Measurements from ENCODE around the gene PPP1R36. TPM values are rescaled to one million over a fixed set of nuclear protein-coding genes. Genes with fewer than 3 reads are reported as not detected.

Gene PPP1R36
- total and polyA plus RNA-seq, 5 donors from 2014 or later: 0.28 to 0.32 TPM; not detected in 3

GRCh38 chr14:64541972-64542835 is 7.6 kb upstream of the PPP1R36 start:
- peak in 1 of 3 donors; percentile 20 for DNase-seq
- Mint-ChIP-seq H3K9me3 (peaks cover 0 to 2% (median 0%) of the 10 kb centered on the region in 7 donors), H3K4me1 (peaks cover 12 to 42% (median 23%) of the 10 kb centered on the region in 4 donors), H3K27me3 (peaks cover 35% of the 10 kb centered on the region), H3K27ac (peak overlapping the region in 2 of 3 donors; percentile 49 to 58), H3K36me3 (peaks cover 3% of the 10 kb centered on the region), H3K4me3 (peak overlapping the region; percentile 83 to 100 (median 94))
- H3K27ac ChIP-seq (ENCODE audit: insufficient read depth, low read length, poor library complexity, severe bottlenecking): no peak overlapping the region
- H3K36me3 ChIP-seq (ENCODE audit: control insufficient read depth, insufficient read depth, low read length): no peaks in the 10 kb centered on the region
- H3K9me3 ChIP-seq (ENCODE audit: control insufficient read depth in 2 of 2, low read length in 2 of 2): peaks cover 0 to 5% of the 10 kb centered on the region in 2 experiments
- no peak for ATAC-seq (ENCODE audit: low read depth in 2 of 2)
- peaks cover 33% of the 10 kb centered on the region for H3K4me1 ChIP-seq (ENCODE audit: control insufficient read depth, insufficient read depth, low read length, poor library complexity, severe bottlenecking)
- H3K27me3 ChIP-seq (ENCODE audit: control insufficient read depth, insufficient read depth, low read length): no peaks in the 10 kb centered on the region
- peak overlapping the region; percentile 49 for H3K4me3 ChIP-seq (ENCODE audit: low read depth, low read length)

DNA sequence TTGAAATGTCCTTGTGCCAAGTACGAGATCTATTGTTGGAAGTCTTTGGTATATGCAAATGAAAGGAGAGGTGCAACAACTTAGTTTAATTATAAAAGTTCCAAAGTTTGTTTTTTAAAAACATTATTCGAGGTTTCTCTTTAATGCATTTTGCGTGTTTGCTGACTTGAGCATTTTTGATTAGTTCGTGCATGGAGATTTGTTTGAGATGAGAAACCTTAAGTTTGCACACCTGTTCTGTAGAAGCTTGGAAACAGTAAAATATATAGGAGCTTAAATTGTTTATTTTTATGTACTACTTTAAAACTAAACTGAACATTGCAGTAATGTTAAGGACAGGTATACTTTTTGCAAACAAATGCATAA is 6.9 kb upstream of the PPP1R36 start:
- H3K4me3 ChIP-seq (ENCODE audit: low read depth, low read length): no peak overlapping the region
- peaks cover 0 to 5% of the 10 kb centered on the region in 2 experiments for H3K9me3 ChIP-seq (ENCODE audit: control insufficient read depth in 2 of 2, low read length in 2 of 2)
- no peaks in the 10 kb centered on the region for H3K27me3 ChIP-seq (ENCODE audit: control insufficient read depth, insufficient read depth, low read length)
- DNase-seq (no peak), ATAC-seq (ENCODE audit: low read depth in 2 of 2) (no peak)
- H3K27ac Mint-ChIP-seq: peak overlapping the region in 2 of 3 donors; percentile 20 to 23
- peaks cover 35% of the 10 kb centered on the region for H3K27me3 Mint-ChIP-seq
- peaks cover 0 to 2% (median 0%) of the 10 kb centered on the region in 7 donors for H3K9me3 Mint-ChIP-seq
- H3K4me1 ChIP-seq (ENCODE audit: control insufficient read depth, insufficient read depth, low read length, poor library complexity, severe bottlenecking): peaks cover 33% of the 10 kb centered on the region
- H3K4me3 Mint-ChIP-seq: peak overlapping the region; percentile 83 to 100 (median 94)
- peaks cover 12 to 42% (median 23%) of the 10 kb centered on the region in 4 donors for H3K4me1 Mint-ChIP-seq
- H3K36me3 Mint-ChIP-seq: peaks cover 3% of the 10 kb centered on the region
- no peak overlapping the region for H3K27ac ChIP-seq (ENCODE audit: insufficient read depth, low read length, poor library complexity, severe bottlenecking)
- no peaks in the 10 kb centered on the region for H3K36me3 ChIP-seq (ENCODE audit: control insufficient read depth, insufficient read depth, low read length)

DNA sequence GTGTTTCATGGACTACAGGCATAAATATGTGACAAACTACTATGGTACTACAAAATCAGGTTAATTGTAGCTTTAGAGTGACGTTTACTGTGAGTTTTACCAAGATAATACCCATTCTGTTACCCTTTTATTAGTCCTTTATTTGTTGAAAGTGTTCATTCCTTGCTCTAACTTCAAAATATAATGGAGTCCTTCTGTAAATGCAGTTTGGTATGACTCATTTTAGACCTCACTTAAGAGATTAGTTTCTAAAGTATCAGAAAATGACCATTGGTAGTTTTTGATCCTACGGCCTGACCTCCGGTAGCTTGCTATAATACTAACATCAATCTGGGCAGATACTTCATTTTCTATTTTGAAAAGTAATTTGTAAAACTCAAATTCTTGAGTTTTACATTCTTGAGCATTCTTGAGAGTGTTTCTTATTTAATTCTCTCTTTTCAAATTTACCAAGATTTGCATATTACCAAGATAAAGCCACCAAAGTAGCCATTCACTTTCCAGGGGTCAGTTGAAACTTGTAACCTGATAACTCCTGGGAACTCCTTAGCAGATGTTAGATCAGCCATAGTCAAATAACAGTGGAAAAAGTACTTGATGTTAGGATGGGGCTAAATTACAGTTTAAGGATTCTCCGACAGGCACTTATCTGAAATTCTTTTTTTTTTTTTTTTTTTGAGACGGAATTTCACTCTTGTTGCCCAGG is 5.0 kb upstream of the PPP1R36 start:
- Histone ChIP-seq H3K27me3 (ENCODE audit: control insufficient read depth, insufficient read depth, low read length) (peaks cover 7% of the 10 kb centered on the region), H3K36me3 (ENCODE audit: control insufficient read depth, insufficient read depth, low read length) (no peaks in the 10 kb centered on the region), H3K9me3 (ENCODE audit: control insufficient read depth in 2 of 2, low read length in 2 of 2) (peaks cover 0 to 5% of the 10 kb centered on the region in 2 experiments), H3K4me1 (ENCODE audit: control insufficient read depth, insufficient read depth, low read length, poor library complexity, severe bottlenecking) (peaks cover 30% of the 10 kb centered on the region), H3K27ac (ENCODE audit: insufficient read depth, low read length, poor library complexity, severe bottlenecking) (no peak overlapping the region), H3K4me3 (ENCODE audit: low read depth, low read length) (no peak overlapping the region)
- DNase-seq (no peak), ATAC-seq (ENCODE audit: low read depth in 2 of 2) (no peak)
- peaks cover 12 to 40% (median 20%) of the 10 kb centered on the region in 4 donors for H3K4me1 Mint-ChIP-seq
- peaks cover 41% of the 10 kb centered on the region for H3K27me3 Mint-ChIP-seq
- H3K27ac Mint-ChIP-seq: no peak overlapping the region
- H3K4me3 Mint-ChIP-seq: no peak overlapping the region
- H3K36me3 Mint-ChIP-seq: peaks cover 3% of the 10 kb centered on the region
- peaks cover 0 to 2% (median 0%) of the 10 kb centered on the region in 7 donors for H3K9me3 Mint-ChIP-seq

GRCh38 chr14:64549016-64549415 is 745 bp upstream of the PPP1R36 start:
- Histone ChIP-seq H3K27ac (ENCODE audit: insufficient read depth, low read length, poor library complexity, severe bottlenecking) (no peak overlapping the region), H3K9me3 (ENCODE audit: control insufficient read depth in 2 of 2, low read length in 2 of 2) (no peaks in the 10 kb centered on the region), H3K36me3 (ENCODE audit: control insufficient read depth, insufficient read depth, low read length) (no peaks in the 10 kb centered on the region), H3K27me3 (ENCODE audit: control insufficient read depth, insufficient read depth, low read length) (peaks cover 13% of the 10 kb centered on the region), H3K4me3 (ENCODE audit: low read depth, low read length) (no peak overlapping the region), H3K4me1 (ENCODE audit: control insufficient read depth, insufficient read depth, low read length, poor library complexity, severe bottlenecking) (peaks cover 14% of the 10 kb centered on the region)
- Mint-ChIP-seq H3K4me1 (peaks cover 2 to 16% (median 11%) of the 10 kb centered on the region in 4 donors), H3K27me3 (peaks cover 46% of the 10 kb centered on the region), H3K36me3 (no peaks in the 10 kb centered on the region), H3K27ac (peak overlapping the region in 1 of 3 donors; percentile 63), H3K4me3 (peak overlapping the region in 3 of 4 donors; percentile 6 to 71 (median 52)), H3K9me3 (peaks cover 0 to 1% (median 0%) of the 10 kb centered on the region in 7 donors)
- DNase-seq (no peak), ATAC-seq (ENCODE audit: low read depth in 2 of 2) (no peak)

DNA sequence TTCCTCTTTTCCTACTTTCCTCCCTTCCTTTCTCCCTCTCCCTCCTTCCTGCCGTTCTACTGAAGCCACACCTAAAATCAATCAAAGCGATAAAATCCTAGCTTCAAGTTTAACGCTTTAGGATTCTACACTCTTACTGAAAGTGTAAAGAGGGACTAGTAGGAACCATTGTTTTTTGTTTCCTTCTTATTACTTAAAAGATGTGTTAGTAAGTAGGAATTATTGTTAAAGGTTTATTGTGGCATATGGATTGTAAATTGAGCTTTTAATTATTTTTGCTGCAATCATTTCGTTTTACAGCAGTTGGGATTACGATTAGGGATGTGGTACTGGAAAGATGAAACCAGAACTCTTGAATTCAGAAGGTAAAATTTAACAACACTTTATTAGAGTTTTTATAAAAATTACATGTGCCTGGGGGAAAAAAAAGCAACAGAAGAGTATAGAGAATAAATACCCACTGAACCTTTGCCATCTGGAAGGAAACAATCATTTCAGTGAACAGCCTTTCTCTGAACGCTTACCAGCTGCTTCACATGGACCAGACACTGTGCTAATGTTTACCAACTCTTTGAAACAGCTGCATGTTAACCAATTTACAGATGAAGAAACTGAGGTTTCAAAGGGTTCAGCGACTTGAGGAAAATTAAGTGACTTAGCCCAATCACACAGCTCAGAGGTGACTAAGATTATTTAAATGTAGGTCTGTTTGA is 1.0 kb downstream of the PPP1R36 start:
- Mint-ChIP-seq H3K27me3 (peaks cover 43% of the 10 kb centered on the region), H3K4me3 (peak overlapping the region in 3 of 4 donors; percentile 8 to 86 (median 78)), H3K9me3 (peaks cover 0 to 1% (median 0%) of the 10 kb centered on the region in 7 donors)

GRCh38 chr14:64554556-64554955 is 4.8 kb downstream of the PPP1R36 start:
- peaks cover 10% of the 10 kb centered on the region for H3K27me3 ChIP-seq (ENCODE audit: control insufficient read depth, insufficient read depth, low read length)
- H3K4me1 ChIP-seq (ENCODE audit: control insufficient read depth, insufficient read depth, low read length, poor library complexity, severe bottlenecking): peaks cover 8% of the 10 kb centered on the region
- no peak overlapping the region for H3K27ac ChIP-seq (ENCODE audit: insufficient read depth, low read length, poor library complexity, severe bottlenecking)
- H3K4me1 Mint-ChIP-seq: peaks cover 0 to 15% (median 5%) of the 10 kb centered on the region in 4 donors
- ATAC-seq (ENCODE audit: low read depth in 2 of 2) (no peak), DNase-seq (no peak)
- no peaks in the 10 kb centered on the region for H3K36me3 Mint-ChIP-seq
- no peaks in the 10 kb centered on the region for H3K36me3 ChIP-seq (ENCODE audit: control insufficient read depth, insufficient read depth, low read length)
- H3K9me3 ChIP-seq (ENCODE audit: control insufficient read depth in 2 of 2, low read length in 2 of 2): no peaks in the 10 kb centered on the region
- H3K4me3 ChIP-seq (ENCODE audit: low read depth, low read length): no peak overlapping the region
- no peak overlapping the region for H3K4me3 Mint-ChIP-seq
- peaks cover 49% of the 10 kb centered on the region for H3K27me3 Mint-ChIP-seq
- H3K27ac Mint-ChIP-seq: peak overlapping the region in 1 of 3 donors; percentile 76
- H3K9me3 Mint-ChIP-seq: peaks cover 0 to 1% (median 0%) of the 10 kb centered on the region in 7 donors

More for the DNA sequence above, 1.0 kb downstream of the PPP1R36 start:
- peak overlapping the region in 1 of 3 donors; percentile 52 for H3K27ac Mint-ChIP-seq
- H3K4me3 ChIP-seq (ENCODE audit: low read depth, low read length): no peak overlapping the region
- peaks cover 16% of the 10 kb centered on the region for H3K27me3 ChIP-seq (ENCODE audit: control insufficient read depth, insufficient read depth, low read length)
- no peaks in the 10 kb centered on the region for H3K36me3 ChIP-seq (ENCODE audit: control insufficient read depth, insufficient read depth, low read length)
- no peak for ATAC-seq (ENCODE audit: low read depth in 2 of 2)
- H3K4me1 ChIP-seq (ENCODE audit: control insufficient read depth, insufficient read depth, low read length, poor library complexity, severe bottlenecking): peaks cover 14% of the 10 kb centered on the region
- no peak for DNase-seq
- no peaks in the 10 kb centered on the region for H3K36me3 Mint-ChIP-seq
- H3K9me3 ChIP-seq (ENCODE audit: control insufficient read depth in 2 of 2, low read length in 2 of 2): no peaks in the 10 kb centered on the region
- no peak overlapping the region for H3K27ac ChIP-seq (ENCODE audit: insufficient read depth, low read length, poor library complexity, severe bottlenecking)
- peaks cover 0 to 16% (median 11%) of the 10 kb centered on the region in 4 donors for H3K4me1 Mint-ChIP-seq

DNA sequence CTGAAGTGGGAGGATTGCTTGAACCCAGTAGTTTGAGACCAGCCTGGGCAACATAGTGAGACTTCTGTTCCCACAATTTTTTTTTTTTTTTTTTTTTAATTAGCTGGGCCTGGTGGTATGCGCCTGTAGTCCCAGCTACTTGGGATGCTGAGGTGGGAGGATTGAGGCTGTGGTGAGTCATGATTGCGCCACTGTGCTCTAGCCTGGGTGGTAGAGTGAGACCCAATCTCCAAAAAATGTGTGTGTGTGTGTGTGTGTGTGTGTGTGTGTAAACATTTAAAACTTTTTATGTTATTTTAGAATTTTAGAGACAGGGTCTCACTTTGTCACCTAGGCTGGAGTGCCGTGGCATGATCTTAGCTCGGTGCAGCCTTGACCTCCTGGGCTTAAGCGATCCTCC is 6.8 kb downstream of the PPP1R36 start:
- H3K4me1 Mint-ChIP-seq: peaks cover 0 to 4% (median 1%) of the 10 kb centered on the region in 4 donors
- Histone ChIP-seq H3K27me3 (ENCODE audit: control insufficient read depth, insufficient read depth, low read length) (peaks cover 9% of the 10 kb centered on the region), H3K36me3 (ENCODE audit: control insufficient read depth, insufficient read depth, low read length) (no peaks in the 10 kb centered on the region), H3K4me1 (ENCODE audit: control insufficient read depth, insufficient read depth, low read length, poor library complexity, severe bottlenecking) (no peaks in the 10 kb centered on the region), H3K4me3 (ENCODE audit: low read depth, low read length) (no peak overlapping the region), H3K27ac (ENCODE audit: insufficient read depth, low read length, poor library complexity, severe bottlenecking) (no peak overlapping the region), H3K9me3 (ENCODE audit: control insufficient read depth in 2 of 2, low read length in 2 of 2) (no peaks in the 10 kb centered on the region)
- H3K27ac Mint-ChIP-seq: no peak overlapping the region
- peaks cover 36% of the 10 kb centered on the region for H3K27me3 Mint-ChIP-seq
- ATAC-seq (ENCODE audit: low read depth in 2 of 2) (no peak), DNase-seq (no peak)
- no peaks in the 10 kb centered on the region for H3K9me3 Mint-ChIP-seq
- H3K36me3 Mint-ChIP-seq: no peaks in the 10 kb centered on the region
- H3K4me3 Mint-ChIP-seq: no peak overlapping the region
